Peyer's patch (tissue), 4 donors: ENCODE measurements around the gene LILRB2.
"Not testable (repeated sequence)": the region's sequence is repeated elsewhere in the genome, so short reads cannot be mapped to it uniquely, and the experiment has no call there.

ENCODE experiments used
- CTCF ChIP-seq, 6 experiments: fragments of 450-650 bp in 4 of 6; fragments of 200-600 bp in 2 of 6; sonication (generic) in 1 of 6; IDR thresholded peaks; one replicate each; pipeline ENCODE4 v1.5.1; 2017 to 2019; ENCODE audit warnings: antibody characterized with exemption in 6 of 6, mild to moderate bottlenecking in 3 of 6, moderate library complexity in 1 of 6
- POLR2A ChIP-seq, 2 donors: fragments of 450-650 bp; IDR thresholded peaks; one replicate each; pipeline ENCODE4 v1.5.1; 2017; ENCODE audit warnings: antibody characterized with exemption in 2 of 2, mild to moderate bottlenecking in 2 of 2, moderate library complexity in 2 of 2

- not testable (repeated sequence) for TF ChIP-seq POLR2A, CTCF (IDR thresholded peaks at IDR 0.05)
Measured at GRCh38 chr19:54289160-54289559, 8.2 kb upstream of the LILRB2 start.
